Mucosa of rectum (tissue), 2 donors: ENCODE measurements around the gene POLD2.

Experiments used
- H3K27ac ChIP-seq, 2 donors: one replicate each; pipeline ENCODE4 v1.7.0; 2013; ENCODE audit warnings: inconsistent platforms in 2 of 2, low read depth in 2 of 2, low read length in 2 of 2
- H3K27me3 ChIP-seq, 2 donors: one replicate each; pipeline ENCODE4 v1.7.0; 2013; ENCODE audit warnings: low read length in 2 of 2; ENCODE audit not compliant: control insufficient read depth in 2 of 2, insufficient read depth in 2 of 2
- H3K36me3 ChIP-seq, 2 donors: one replicate each; pipeline ENCODE4 v1.7.0; 2013; ENCODE audit warnings: low read length in 2 of 2; ENCODE audit not compliant: control insufficient read depth in 2 of 2, insufficient read depth in 2 of 2
- H3K4me1 ChIP-seq, 2 donors: one replicate each; pipeline ENCODE4 v1.7.0; 2013; ENCODE audit warnings: low read length in 2 of 2, mild to moderate bottlenecking in 1 of 2; ENCODE audit not compliant: control insufficient read depth in 2 of 2, insufficient read depth in 2 of 2
- H3K4me3 ChIP-seq, 2 donors: one replicate each; pipeline ENCODE4 v1.7.0; 2013; ENCODE audit warnings: low read length in 2 of 2
- H3K9ac ChIP-seq, 2 donors: one replicate each; pipeline ENCODE4 v1.7.0; 2013; ENCODE audit warnings: low read length in 2 of 2, low read depth in 1 of 2, mild to moderate bottlenecking in 1 of 2
- H3K9me3 ChIP-seq, 2 donors: one replicate each; pipeline ENCODE4 v1.7.0; 2013; ENCODE audit warnings: low read length in 2 of 2; ENCODE audit not compliant: control insufficient read depth in 2 of 2
- donor health status: healthy.
- donor health status: Normal muscosa, but diverticular disease.

Gene POLD2

GRCh38 chr7:44071726-44072363 lies 51.5 kb downstream of the POLD2 start:
- Histone ChIP-seq H3K36me3 (peaks cover 15 to 25% of the 10 kb centered on the region in 2 donors), H3K4me3 (no peak overlapping the region), H3K27ac (peak overlapping the region; percentile 13 to 20), H3K27me3 (no peaks in the 10 kb centered on the region), H3K4me1 (peaks cover 23 to 35% of the 10 kb centered on the region in 2 donors), H3K9me3 (no peaks in the 10 kb centered on the region), H3K9ac (no peak overlapping the region)

DNA sequence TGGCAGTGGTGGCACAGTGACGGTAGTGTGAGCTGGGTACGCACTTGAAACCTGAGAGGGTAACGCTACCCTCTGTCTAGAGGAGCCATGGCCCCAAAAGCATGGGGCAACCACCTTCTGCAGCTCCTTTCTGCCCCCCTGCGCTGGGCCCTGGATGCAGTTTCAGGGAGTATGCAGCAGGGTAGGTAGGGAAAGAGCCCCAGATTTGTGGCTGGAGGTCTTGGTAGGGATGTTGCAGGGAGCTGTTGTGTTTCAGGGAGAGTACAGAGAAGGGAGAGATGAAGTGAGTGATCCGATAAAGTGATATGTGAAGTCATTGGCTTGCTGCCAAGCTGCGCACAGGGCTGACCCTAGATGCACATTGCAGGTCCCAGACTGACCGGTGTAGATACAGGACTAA lies 55.3 kb downstream of the POLD2 start:
- Histone ChIP-seq H3K27ac (no peak overlapping the region), H3K9me3 (no peaks in the 10 kb centered on the region), H3K27me3 (peaks cover 0 to 2% of the 10 kb centered on the region in 2 donors), H3K4me3 (no peak overlapping the region), H3K36me3 (peaks cover 3 to 6% of the 10 kb centered on the region in 2 donors), H3K9ac (no peak overlapping the region), H3K4me1 (peaks cover 19 to 22% of the 10 kb centered on the region in 2 donors)

DNA sequence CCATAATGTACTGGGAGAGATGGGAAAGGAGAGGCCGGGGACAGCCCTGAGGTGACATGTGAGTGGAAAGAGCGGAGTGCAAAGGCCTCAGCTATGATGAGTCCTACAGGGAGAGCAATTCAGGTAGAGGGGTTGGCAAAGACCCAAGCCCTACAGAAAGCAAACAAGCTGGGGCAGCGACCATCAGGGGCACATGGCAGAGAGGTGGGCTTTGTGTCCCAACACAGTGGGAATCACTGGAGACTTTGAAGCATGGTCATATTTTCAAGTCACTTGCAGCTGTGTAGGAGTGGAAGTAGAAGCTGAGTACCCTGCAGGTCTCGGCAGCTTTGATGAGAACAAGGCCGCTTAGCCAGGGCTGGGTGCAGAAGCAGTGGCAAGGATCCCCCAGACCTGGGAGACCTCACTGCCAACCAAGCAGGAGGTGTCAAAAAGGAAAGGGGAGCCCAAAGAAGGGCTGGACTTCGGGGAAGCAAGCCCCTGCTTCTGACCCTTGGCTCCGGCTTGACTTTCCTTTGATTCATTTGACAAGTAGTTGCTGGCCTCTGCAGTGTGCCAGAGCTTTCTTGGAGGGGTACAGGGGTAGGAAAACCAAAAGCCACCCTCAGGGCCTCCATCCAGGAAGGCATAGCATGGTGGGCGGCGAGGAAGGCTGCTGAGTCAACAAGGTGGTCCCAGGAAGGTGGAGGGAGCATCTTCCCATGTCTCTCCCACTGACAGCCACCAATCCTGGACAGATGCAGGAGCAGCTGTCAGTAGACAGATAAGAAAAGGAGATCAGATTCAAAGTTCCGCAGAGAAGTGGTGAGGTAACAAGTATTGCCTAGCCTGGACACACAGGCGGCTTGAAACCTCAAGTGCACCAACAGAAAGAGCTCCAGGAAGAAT lies 56.0 kb downstream of the POLD2 start:
- H3K9ac ChIP-seq, result no peak overlapping the region
- H3K9me3 ChIP-seq, result no peaks in the 10 kb centered on the region
- H3K27ac ChIP-seq, result no peak overlapping the region
- H3K27me3 ChIP-seq, result peaks cover 0 to 2% of the 10 kb centered on the region in 2 donors
- no peak overlapping the region for H3K4me3 ChIP-seq
- no peaks in the 10 kb centered on the region for H3K36me3 ChIP-seq
- peaks cover 12 to 15% of the 10 kb centered on the region in 2 donors for H3K4me1 ChIP-seq

GRCh38 chr7:44066494-44067063 lies 56.8 kb downstream of the POLD2 start:
- peaks cover 0 to 2% of the 10 kb centered on the region in 2 donors for H3K27me3 ChIP-seq
- H3K27ac ChIP-seq, result no peak overlapping the region
- no peak overlapping the region for H3K9ac ChIP-seq
- H3K9me3 ChIP-seq, result no peaks in the 10 kb centered on the region
- peaks cover 8% of the 10 kb centered on the region in 2 donors for H3K4me1 ChIP-seq
- no peak overlapping the region for H3K4me3 ChIP-seq
- peaks cover 0 to 5% of the 10 kb centered on the region in 2 donors for H3K36me3 ChIP-seq

DNA sequence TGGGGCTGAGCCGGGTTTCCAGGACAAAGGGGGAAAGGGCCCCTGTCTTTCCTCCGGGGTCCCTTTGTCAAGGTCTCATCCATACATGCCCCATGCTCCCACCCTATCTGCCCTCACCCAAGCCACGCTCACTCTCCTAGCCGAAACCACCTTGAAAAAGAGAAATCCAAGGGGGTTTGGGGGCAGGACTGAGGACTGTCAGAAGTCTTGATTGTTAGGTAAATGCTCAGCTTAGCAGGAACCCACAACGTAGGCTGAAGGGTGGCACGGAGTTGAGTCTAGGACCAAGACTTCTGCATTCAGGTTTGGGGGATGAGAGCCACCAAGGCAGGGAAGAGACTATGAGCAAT lies 57.3 kb downstream of the POLD2 start:
- H3K4me1 ChIP-seq, result peaks cover 3 to 8% of the 10 kb centered on the region in 2 donors
- peaks cover 0 to 2% of the 10 kb centered on the region in 2 donors for H3K27me3 ChIP-seq
- no peak overlapping the region for H3K27ac ChIP-seq
- peaks cover 4 to 10% of the 10 kb centered on the region in 2 donors for H3K36me3 ChIP-seq
- no peak overlapping the region for H3K9ac ChIP-seq
- no peak overlapping the region for H3K4me3 ChIP-seq
- no peaks in the 10 kb centered on the region for H3K9me3 ChIP-seq

DNA sequence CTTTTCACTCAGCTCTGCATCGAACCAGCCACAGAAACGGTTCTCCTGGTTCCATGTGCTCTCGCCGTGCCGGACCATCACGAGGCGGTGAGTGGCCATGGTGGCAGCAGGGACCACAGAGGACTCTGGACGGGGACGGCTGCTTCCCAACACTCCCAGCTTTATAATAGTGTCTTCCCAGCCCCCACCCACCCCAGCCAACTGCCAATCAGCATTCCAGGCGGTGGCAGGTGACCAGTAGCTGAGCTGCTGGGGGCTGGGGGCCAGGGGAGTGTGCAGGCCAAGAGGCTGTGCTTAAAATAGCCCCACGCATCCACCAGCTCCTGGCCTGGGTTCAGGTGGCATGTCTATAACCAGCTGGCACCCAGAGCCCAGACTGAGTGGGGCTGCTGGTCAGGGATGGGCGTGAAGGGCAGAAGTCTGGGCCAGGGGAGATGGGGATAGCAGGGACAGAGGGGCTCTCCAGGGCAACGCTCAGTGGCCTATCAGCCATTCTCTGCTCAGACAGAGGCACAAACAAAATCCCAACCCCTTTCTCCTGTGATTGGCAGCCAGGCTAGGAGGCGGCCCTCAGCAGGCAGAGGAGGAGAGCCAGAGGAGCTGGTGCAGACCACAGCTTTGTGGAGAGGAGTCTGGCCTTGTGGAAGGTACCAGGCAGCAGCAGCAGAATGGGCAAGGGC lies 57.8 kb downstream of the POLD2 start, which contains the start of gene PGAM2:
PGAM2 (minus strand) TSS at position 137 of the 680 bp plus-strand sequence; CDS start at position 99, 38 bp downstream.
- Histone ChIP-seq H3K9me3 (no peaks in the 10 kb centered on the region), H3K4me1 (peaks cover 3 to 8% of the 10 kb centered on the region in 2 donors), H3K27ac (no peak within 1 kb of the TSS), H3K27me3 (peaks cover 0 to 2% of the 10 kb centered on the region in 2 donors), H3K9ac (no peak within 1 kb of the TSS), H3K4me3 (peak within 1 kb of the TSS in 1 of 2 donors; percentile 4), H3K36me3 (peaks cover 9 to 15% of the 10 kb centered on the region in 2 donors)

DNA sequence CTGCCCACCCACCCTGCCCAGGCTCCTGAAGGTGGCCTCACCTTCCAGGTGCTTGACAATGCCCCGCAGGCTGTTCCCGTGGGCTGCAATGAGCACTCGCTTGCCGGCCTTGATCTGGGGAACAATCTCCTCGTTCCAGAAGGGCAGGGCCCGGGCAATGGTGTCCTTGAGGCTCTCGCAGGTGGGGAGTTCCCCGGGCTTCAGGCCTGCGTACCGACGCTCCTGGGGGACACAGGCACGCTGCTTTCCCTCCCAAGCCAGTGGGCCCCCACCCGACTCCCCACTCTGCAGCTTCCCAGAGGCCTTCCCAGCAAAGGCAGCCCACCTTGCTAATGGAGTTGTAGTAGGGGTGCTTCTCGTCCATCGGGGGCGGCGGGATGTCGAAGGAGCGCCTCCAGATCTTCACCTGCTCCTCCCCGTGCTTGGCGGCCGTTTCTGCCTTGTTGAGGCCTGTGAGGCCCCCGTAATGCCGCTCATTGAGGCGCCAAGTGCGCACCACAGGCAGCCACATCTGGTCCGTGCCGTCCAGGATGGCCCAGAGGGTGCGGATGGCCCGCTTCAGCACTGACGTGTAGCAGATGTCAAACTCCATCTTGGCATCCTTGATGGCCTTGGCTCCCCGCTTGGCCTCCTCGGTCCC lies 58.4 kb downstream of the POLD2 start:
- Histone ChIP-seq H3K27me3 (peaks cover 0 to 2% of the 10 kb centered on the region in 2 donors), H3K4me3 (peak overlapping the region in 1 of 2 donors; percentile 4), H3K9me3 (no peaks in the 10 kb centered on the region), H3K4me1 (peaks cover 3 to 8% of the 10 kb centered on the region in 2 donors), H3K9ac (no peak overlapping the region), H3K27ac (no peak overlapping the region), H3K36me3 (peaks cover 16 to 21% of the 10 kb centered on the region in 2 donors)
